NCI-H82 (cell line): Measurements from ENCODE around the gene PRCD.
"Not testable (repeated sequence)": the region's sequence is repeated elsewhere in the genome, so short reads cannot be mapped to it uniquely, and the experiment has no call there.

ENCODE experiments used
- DNase-seq: peaks from one replicate; lab custom pipeline; 2025; lab: John Stamatoyannopoulos, UW

PRCD gene

GRCh38 chr17:76527430-76528111, 12.3 kb upstream of the PRCD start:
- DNase-seq: no peak

- DNase-seq: no peak
Measured at GRCh38 chr17:76528156-76528527, 11.7 kb upstream of the PRCD start.

- DNase-seq: no peak
Measured at GRCh38 chr17:76528528-76529223, 11.2 kb upstream of the PRCD start.

- DNase-seq: no peak
Measured at GRCh38 chr17:76529224-76530094, 10.4 kb upstream of the PRCD start.

GRCh38 chr17:76530095-76530723, 9.6 kb upstream of the PRCD start:
- DNase-seq: peak; percentile 51

- DNase-seq: no peak
Measured at GRCh38 chr17:76530811-76531485, 8.9 kb upstream of the PRCD start.

- DNase-seq: no peak
Measured at GRCh38 chr17:76531486-76532038, 8.3 kb upstream of the PRCD start.

- no peak for DNase-seq
Measured at GRCh38 chr17:76532072-76532651, 7.7 kb upstream of the PRCD start.

GRCh38 chr17:76533640-76534359, 6.0 kb upstream of the PRCD start:
- not testable (repeated sequence) for DNase-seq

- DNase-seq: no peak
Measured at GRCh38 chr17:76534831-76535732, 4.8 kb upstream of the PRCD start.

- DNase-seq: no peak
Measured at GRCh38 chr17:76535788-76536510, 3.9 kb upstream of the PRCD start.

- no peak for DNase-seq
Measured at GRCh38 chr17:76536511-76537287, 3.1 kb upstream of the PRCD start.

GRCh38 chr17:76537288-76537577, 2.6 kb upstream of the PRCD start:
- DNase-seq: no peak

- DNase-seq: no peak
Measured at GRCh38 chr17:76537578-76538280, 2.1 kb upstream of the PRCD start, which contains the start of gene CYGB. Gene CYGB, minus strand, starts transcription at chr17:76537709. Its CDS starts 167 bp downstream, at chr17:76537542.

- no peak for DNase-seq
Measured at GRCh38 chr17:76538281-76538931, 1.4 kb upstream of the PRCD start.

GRCh38 chr17:76538941-76539570, 788 bp upstream of the PRCD start:
- DNase-seq: no peak
